HG02571 (cell line): ENCODE measurements around the gene ARHGEF10L.

Experiments
- ATAC-seq: cut with Tn5 transposase; IDR thresholded peaks from one replicate; pipeline ENCODE4 v1.9.1; 2021; ENCODE audit warnings: mild to moderate bottlenecking, moderate library complexity; ENCODE audit not compliant: unreplicated experiment

The ARHGEF10L gene

DNA sequence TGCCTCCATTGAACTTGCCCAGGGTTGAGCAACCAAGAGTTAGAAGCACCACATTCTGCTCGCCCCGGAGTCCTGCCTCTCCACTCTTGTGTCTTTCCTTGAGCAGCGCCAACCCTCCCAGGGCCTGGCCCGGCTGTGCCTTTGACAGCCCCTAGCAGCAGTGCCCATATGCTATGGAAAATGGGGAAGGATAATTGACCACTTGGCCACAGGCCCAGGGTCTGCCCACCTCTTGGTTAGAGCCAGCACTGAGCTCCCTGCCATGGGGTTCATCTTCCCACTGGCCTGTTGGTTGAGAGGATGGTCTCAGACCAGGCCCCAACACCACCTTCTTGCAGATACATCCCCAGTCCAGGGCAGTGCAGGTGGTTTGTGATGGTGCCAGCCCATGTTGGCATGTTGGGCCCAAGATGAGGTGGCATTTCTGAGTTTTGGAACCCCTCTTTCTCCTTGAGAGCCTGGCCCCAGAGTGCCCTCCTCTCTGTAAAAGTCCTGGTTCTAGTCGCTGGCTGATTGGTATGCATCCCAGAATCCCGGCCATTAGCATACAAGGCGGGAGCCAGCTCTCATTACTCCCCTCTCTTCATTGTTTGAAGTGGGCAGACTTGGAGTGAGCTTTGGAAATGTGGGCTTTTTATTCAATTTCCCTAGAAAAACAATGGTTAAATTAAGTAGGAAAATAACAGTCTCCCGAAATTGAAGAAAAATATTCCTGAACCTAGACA is 7.6 kb downstream of the ARHGEF10L start:
- no peak for ATAC-seq

DNA sequence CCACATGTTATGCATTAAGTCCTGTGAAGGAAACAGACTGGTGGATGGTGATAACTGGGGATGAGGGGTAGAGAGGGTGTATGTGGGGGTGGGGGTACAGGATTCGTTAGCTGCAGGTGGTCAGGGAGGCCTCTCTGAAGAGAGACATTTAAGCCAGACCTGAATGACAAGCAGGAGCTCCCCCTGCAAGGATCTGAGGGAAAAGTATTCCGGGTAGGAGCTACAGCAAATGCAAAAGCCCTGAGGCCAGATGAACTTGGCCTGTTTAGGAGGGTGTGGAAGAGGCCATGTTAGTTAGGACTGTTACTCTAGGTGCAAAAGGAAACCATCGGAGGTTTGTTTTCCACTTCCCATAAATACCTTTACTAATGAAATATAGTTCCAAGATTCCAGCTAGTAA is 9.9 kb downstream of the ARHGEF10L start:
- ATAC-seq, result no peak

DNA sequence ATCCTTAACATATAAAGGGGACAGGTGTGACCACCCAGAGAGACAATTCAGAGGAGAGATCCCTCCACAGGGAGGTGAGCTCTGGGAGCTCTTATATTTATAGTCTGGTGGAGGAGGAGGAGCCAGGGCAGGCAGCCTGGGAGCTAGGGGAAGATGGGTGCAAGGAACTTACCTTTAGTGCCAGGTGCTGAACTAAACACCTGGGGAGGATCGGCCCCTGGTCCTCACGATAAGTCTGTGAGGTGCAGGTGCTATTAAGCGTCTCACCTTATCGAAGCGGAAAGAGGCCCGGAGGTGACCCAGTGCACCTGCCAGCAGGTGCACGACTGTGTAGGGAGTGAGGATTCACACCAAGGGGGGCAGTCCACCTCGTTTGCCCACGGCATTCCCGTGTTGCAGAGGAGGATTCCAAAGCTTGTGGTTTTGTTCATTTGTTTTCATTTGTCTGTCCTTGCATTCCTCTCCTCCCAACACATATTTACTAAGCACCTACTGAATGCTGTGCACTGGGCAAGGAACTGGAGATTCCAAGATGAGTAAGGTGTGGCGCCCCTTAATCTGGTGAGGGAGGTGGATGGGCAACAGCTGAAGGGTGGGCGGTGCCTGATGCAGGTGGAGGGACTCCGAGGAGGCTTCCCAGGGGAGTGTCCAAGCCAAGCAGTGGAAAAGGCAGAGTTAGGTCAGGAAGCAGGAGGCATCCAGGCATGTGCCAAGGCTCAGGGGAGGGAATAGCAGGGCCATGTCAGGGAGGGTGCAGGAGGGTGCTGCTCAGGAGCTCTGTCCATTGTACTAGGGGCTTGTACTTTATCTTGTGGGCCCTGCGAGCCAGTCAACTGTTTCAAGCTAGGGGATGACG is 11.5 kb downstream of the ARHGEF10L start:
- no peak for ATAC-seq

DNA sequence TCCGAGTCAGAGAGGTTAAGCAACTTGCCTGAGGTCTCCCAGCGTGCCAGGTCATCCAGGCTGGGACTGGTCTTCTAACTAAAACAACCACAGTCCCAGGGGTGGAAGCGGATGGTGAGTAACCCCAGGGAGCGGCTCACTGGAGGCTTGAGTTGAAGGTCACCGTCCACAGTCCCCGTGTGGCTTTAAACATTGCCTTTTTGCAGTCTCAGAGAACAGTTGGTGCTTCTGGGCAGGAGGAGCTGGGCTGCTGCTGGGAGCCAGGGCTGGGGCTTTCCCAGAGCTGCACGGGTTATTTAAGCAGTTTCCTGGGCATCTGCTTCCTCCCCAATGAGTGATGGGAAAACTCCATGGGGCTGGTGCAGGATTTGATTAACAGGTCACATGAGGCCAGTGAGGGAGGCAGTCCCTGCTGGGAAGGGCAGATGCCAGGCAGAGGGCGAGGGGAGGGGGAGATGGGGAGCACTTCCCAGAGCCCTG is 12.3 kb downstream of the ARHGEF10L start:
- ATAC-seq, result no peak

DNA sequence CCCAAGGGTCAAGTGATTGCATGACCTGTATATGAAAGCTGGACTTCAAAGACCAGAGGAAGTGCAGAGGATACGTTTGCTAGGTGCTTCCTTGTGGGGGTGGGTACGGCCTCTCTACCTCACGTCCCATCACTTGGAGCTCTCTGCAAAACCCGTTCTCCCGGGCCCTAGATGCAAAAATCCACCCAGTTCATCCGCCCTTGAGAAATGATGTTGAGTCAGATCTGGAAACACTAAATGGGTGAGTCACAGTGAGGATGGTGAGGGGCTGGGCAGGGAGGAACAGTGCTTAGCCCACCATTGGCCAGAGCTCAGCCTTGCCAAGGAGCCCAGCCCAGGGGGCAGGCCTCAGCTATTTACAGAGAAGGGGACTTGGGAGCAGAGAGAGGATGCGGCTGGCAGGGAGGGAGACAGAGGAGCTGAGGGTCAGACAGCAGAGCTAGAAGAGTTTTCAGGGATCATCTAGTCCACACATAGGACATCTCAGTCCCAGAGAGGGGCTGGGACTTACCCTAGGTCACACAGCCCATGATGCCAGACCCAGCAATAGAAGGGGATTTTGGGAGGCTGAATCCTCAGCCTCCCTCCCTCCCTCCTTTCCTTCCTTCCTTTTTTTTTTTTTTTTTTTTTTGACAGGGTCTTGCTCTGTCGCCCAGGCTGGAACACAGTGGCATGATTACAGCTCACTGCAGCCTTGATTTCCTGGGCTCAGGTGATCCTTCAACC is 14.6 kb downstream of the ARHGEF10L start:
- no peak for ATAC-seq

DNA sequence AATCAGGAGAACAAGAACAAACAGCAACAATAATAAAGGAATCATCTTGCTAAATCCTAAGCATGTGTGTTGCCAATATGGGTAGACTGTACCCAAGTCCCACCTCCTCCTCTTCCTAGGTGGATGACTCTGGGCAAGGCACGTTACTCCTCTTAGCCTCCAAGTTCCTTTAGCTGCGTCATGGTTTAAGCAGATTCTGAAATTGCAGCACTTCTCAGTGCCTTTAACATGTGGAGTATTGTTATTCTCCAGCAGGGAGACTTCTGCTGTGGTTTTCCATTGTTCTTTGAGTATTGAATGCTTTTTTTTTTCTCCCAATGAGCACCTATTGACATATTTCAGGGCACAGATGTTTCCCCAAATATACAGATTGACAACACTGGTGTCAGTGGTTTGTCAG is 15.5 kb downstream of the ARHGEF10L start:
- no peak for ATAC-seq

DNA sequence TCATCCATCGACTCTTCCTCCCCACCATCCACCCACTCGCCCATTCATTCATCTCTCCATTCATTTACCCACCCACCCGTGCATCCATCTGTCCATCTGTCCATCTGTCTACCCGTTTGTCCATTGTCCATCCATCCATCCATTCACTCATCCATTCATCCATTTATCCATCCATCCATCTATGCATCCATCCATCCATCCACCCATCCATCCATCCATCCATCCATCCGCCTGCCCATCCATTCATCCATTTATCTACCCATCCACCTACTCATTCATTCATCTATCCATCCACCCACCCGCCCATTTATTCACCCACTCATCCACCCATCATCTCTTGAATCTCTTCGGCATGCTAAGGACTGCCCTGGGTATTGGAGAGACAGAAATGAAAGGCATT is 18.5 kb downstream of the ARHGEF10L start:
- no peak for ATAC-seq

DNA sequence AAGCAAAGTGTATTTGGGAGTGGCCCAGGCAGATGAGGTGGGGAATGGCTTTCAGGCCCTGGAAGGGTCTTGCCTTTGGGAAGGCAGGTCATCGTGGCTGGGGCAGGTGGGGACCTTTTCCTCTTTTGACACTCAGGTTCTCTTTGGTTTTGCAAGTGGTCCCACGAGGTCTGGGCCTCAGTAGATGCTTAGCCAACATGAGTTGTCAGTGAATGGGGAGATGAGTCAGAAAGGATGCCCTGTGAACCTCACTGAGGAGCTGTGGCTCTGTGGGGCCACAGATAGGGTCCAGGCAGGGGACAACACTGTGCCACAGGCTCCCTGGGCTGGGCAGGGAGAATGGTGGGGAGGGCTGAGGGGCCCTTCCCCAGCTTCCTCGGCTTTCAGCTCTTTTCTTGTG is 19.0 kb downstream of the ARHGEF10L start:
- ATAC-seq, result no peak

DNA sequence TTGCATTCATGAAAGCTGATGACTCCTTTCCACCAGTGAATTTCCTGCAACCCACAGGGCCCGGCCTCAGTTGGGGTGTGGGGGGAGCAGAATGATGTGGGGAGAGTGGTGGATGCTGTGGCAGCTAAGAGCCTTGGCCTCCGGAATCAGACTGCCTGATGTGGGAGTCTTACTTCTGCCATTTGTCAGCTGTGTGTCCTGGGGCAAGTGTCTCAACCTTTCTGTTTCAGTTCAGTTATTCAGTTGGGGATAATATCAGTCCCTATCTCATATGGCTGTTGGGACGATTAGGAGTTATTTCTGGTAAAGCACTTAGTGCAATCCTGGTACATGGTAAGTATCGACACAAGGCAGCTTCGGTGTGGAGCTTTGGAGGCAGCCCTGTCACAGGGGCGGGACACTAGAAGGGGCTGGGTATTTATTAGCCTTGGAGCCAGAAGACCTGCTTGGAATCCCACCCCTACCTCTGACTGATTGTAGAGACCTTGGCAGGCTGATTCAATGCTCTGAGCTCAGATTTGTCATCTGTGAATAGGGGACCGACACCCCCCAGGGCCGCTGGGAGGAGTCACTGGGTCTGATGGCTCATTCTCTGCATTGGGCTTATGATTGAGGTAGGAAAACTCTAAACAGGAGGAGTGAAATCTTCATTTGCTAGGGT is 19.6 kb downstream of the ARHGEF10L start:
- ATAC-seq, result no peak

DNA sequence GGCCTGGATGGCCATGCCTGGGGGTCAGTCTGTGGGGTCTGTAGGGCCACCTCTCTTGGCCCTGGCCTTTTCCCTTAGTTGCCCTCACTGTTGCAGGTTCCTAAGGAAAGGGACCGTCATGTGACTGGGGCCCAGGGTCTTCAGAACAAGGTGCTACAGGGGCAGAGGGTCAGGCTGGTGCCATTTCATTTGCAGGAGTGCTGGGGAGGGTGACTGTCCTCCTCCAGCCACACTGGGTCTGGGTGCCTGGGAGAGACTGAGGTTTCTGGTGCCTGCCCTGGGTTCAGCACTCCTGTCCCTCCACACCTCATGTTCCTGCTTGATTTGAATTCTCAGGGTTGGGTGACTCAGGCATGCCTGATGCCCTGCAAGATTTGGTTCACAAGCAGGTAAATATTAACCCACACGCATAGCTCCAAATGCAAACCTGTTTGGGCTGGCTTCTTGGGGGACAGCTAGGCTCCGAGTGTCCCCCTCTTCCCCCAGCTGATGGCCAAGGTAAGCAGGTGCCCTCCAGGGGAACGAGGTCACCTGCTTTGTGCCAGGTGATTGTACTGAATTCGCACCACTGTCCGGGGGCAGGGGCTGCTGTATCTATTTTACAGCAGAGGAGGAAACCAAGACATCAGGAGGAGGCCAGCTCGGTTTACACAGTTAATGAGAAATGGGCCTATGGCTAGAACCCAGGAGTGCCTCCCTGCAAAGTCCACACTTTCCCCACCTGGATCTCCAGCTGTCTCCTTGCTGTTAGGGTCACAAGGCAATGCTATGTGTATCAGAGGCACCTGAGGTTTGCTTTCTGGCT is 20.3 kb downstream of the ARHGEF10L start:
- ATAC-seq, result no peak

DNA sequence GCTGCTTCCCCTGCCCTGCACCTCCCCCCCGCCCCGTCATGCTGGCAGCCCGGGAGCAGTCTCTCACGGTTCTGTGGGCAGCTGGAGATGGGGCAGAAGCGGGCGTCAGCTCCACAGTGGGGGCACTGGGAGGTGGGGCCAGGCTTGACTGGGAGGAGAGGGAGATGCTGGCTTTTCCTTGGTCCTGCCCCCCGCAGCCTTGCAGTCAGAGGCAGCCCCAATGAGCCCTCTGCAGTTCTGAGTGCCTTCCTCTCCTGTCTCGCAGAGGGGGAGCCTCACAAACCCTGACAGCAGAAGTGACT is 21.7 kb downstream of the ARHGEF10L start:
- no peak for ATAC-seq

DNA sequence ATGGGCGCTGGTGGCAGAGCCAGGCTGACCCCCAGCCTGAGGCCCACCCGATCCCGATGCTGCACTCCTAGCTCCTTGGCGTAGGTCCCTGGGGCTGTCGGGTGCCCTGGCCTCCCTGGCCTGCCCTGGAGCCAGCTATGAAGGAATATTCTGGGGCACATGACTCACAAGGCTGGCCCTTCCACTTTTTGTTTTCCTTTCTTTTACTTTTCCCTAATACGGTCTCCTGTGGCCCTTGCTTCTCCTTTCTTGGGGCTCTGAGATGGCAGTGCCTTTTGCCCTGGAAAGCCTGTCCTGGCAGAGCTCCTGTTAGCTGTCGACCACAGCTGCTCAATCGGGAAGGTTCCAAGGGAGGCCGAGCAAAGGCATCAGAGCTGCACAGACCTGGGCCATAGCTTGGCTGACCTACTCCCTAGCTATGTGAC is 22.1 kb downstream of the ARHGEF10L start:
- ATAC-seq, result no peak

DNA sequence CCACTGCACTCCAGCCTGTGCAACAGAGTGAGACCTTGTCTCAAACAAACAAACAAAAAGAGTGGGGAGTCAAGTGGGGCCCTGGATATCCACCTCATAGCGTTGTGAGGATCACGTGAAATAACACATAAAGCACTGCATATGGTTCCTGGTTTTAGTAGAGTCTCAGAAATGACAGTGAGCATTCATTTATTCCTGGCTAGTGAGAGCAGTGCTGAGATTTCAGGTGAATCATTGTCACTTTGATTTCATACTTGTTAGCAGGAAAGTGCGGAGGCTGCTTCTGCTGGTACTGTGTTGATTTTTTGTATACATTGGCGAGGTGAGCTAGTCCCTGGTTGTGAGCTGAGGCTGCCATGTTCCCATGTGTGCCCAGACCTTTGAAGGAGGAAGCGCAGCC is 22.9 kb downstream of the ARHGEF10L start:
- no peak for ATAC-seq

DNA sequence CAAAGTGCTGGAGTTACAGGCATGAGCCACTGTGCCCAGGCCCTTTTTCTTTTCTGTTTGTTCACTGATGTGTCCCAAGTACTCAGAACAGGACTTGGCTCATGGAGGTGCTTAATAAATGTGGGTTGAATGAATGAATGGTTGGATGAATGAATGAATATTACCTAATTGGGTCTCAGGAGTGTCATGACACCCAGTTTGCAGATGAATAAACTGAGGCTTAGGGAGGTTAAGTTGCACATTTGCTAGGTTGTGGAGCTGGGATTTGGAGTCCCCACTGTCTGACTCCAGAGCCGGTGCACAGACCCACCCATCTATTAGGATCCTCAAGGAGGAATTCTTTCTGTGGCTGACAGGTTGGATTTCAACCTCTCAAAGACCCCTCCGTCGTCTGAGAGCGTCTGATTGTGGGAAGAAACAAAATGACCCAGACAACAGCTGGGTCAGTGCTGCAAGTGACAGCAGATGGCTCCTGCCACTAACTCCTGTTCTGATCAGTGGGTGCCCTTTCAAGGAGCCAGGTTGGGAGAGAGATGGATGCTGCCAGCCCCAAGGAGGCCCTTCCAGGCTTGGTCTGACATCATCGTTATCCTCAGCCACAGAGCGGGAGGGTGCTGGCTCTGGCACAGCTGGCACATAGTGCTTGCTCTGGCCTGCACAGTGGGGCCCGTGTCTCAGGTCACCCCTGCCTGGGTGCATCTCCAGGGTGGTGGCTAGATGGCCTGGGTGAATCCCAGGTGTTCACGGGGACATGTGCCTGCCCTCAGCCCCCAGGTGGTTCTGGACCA is 24.2 kb downstream of the ARHGEF10L start:
- no peak for ATAC-seq

DNA sequence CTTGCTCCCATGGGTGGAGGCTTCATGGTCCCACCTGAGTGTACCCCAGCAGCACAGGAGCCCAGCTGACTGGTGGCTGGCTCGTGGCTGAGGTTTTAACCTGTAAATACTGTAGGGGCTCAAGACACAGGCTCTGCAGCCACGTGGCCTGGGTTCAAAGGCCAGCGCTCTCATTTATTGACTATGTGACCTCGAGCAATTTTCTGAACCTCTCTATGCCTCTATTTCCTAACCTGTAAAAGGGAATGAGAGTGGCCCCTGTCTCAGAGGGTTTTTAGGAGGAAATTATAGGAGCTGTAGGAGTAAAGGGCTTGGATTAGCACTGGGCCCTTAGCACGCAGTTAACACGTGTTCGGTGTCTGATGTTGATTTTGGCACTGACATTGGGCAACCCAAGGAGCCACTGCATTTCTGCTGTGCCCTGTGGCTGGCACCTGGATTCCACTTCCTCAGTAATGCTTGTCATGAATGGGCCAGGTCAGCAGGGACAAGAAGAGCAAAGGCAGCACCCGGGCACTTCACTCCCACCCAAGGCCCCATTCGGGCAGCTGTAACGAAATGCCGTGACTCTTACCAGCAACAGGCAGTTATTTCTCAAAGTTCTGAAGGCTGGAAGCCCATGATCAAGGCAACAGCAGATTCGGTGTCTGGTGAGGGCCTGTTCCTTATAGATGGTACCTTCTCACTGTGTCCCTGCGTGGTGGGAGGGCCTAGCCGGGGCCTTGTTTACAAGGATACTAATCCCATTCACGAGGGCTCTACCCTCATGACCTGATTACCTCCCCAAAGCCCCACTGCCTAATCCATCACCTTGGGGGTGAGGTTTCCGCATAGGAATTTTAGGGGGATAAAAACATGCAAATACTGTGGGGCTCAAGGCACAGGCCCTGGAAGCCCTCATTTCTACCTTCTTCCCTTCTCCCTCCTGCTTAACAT is 25.2 kb downstream of the ARHGEF10L start:
- no peak for ATAC-seq

DNA sequence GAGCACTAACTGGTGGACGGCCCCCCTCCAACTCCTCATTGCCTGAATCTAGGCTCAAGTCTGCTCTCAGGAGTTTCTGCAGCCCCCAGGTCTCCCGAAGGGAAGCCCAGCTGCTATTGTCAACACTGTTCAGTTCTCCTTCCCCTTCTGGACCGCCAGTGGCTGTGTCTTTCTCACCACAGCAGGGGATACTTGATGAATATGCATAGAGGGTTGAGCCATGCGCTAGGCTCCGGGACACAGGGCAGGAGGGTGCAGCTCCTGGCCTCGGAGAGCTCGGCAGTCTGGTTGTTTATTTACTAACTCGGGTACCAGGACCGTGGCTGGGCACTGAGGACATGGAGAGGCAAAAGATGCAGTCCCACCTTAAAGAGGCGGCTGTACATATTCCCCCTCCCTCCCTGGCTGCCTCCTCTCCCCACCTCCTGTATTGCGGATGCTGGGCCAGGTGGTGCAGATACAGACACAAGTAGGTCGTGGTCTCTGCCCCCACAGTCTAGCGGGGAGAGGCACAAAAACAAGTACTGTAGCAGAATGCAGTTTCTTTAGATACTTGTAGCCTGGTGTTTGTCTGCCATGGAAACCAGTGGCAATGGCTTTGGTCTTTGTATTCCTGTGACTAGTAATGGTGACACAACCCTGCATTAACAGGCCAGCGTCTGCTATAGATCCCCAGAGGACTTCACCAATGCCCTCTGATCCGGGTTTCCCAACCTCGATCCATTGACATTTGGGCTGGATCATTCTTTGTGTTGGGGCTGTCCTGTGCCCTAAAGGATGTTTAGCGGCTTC is 26.2 kb downstream of the ARHGEF10L start:
- ATAC-seq, result no peak

DNA sequence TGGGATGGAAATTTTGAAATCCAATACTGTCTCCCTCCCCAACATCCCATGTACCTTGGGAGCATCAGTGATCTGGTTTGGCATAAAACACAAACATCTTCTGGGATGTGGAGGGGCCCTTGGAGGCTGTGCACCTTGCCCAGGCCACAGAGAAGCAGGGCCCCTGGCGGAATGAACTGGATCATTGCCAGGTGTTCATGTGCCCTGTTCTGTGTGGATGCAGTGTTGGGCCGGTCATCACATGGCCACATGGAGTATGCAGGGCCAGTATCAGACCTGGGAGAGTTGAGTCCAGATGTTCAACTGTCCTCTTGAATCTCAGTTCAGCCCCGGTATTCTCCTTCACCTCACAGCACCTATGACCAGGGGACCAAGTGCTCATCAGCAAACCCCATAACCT is 26.9 kb downstream of the ARHGEF10L start:
- ATAC-seq, result no peak

DNA sequence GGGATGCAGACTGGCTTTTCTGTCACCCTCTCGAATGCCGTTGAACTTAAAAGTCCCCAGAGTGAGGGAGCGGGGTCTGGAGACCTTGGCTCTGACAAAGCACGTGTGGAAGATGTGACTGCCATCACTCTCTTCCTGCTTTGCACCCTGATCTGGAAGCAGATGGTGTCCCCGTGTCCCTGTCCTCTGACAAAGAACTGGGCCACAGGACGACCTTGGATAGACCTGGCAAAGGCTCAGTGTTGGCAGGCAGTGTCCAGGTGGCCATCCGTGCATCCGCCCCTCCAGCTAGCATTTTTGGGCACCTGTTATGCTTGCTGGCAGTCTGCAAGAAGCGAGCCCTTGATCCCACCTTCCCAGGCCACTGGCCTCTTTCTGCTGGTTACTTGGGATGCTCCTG is 27.4 kb downstream of the ARHGEF10L start:
- no peak for ATAC-seq
